GM23338 (cell line): ENCODE measurements around the gene CCDC3.

ENCODE experiments used
- CREB1 ChIP-seq: fragments of 250-450 bp; sonication (Bioruptor Pico); IDR thresholded peaks from 2 replicates; pipeline ENCODE4 v1.5.0; 2020; ENCODE audit warnings: low read depth, mild to moderate bottlenecking, moderate library complexity
- EZH2 ChIP-seq: fragments of 200-600 bp; sonication (generic); IDR thresholded peaks from one replicate; pipeline ENCODE4 v1.8.0; 2017; ENCODE audit warnings: antibody characterized with exemption, mild to moderate bottlenecking, low read depth; ENCODE audit not compliant: unreplicated experiment
- EZH2phosphoT487 ChIP-seq: fragments of 200-600 bp; sonication (generic); IDR thresholded peaks from one replicate; pipeline ENCODE4 v1.8.1; 2018; ENCODE audit warnings: antibody characterized with exemption; ENCODE audit not compliant: unreplicated experiment
- JUNB ChIP-seq: IDR thresholded peaks from one replicate; pipeline ENCODE4 v1.6.1; 2016; ENCODE audit warnings: antibody characterized with exemption; ENCODE audit not compliant: unreplicated experiment
- NANOG ChIP-seq: IDR thresholded peaks from 2 replicates; pipeline ENCODE4 v1.6.1; 2016; ENCODE audit warnings: antibody characterized with exemption, borderline replicate concordance
- POLR2AphosphoS5 ChIP-seq: IDR thresholded peaks from 2 replicates; pipeline ENCODE4 v1.6.1; 2016; ENCODE audit warnings: antibody characterized with exemption, low read depth
- REST ChIP-seq: IDR thresholded peaks from one replicate; pipeline ENCODE4 v1.6.1; 2018; ENCODE audit warnings: antibody characterized with exemption; ENCODE audit not compliant: unreplicated experiment
- ZNF114 ChIP-seq: fragments of 250-450 bp; sonication (Bioruptor Pico); IDR thresholded peaks from 2 replicates; pipeline ENCODE4 v1.5.0; 2020; ENCODE audit warnings: mild to moderate bottlenecking, moderate library complexity
- ZNF331 ChIP-seq: fragments of 250-450 bp; sonication (Bioruptor Pico); IDR thresholded peaks from 2 replicates; pipeline ENCODE4 v1.5.0; 2020; ENCODE audit warnings: low read depth, mild to moderate bottlenecking, moderate library complexity
- ZNF462 ChIP-seq: fragments of 250-450 bp; sonication (Bioruptor Pico); IDR thresholded peaks from 2 replicates; pipeline ENCODE4 v1.5.0; 2020; ENCODE audit warnings: mild to moderate bottlenecking, moderate library complexity
- TF ChIP-seq, protein P1 (sequence below), 2 experiments: fragments of 200-600 bp in 1 of 2; sonication (generic) in 1 of 2; conservative IDR thresholded peaks; 2 replicates each; pipeline versions ENCODE4 v1.5.1 to v1.6.1; 2016 to 2017; ENCODE audit warnings: antibody characterized with exemption in 2 of 2, low read depth in 2 of 2, mild to moderate bottlenecking in 2 of 2, moderate library complexity in 1 of 2
- TF ChIP-seq, protein P2 (sequence below): IDR thresholded peaks from 2 replicates; pipeline ENCODE4 v1.6.1; 2016; ENCODE audit warnings: antibody characterized with exemption

DNA sequence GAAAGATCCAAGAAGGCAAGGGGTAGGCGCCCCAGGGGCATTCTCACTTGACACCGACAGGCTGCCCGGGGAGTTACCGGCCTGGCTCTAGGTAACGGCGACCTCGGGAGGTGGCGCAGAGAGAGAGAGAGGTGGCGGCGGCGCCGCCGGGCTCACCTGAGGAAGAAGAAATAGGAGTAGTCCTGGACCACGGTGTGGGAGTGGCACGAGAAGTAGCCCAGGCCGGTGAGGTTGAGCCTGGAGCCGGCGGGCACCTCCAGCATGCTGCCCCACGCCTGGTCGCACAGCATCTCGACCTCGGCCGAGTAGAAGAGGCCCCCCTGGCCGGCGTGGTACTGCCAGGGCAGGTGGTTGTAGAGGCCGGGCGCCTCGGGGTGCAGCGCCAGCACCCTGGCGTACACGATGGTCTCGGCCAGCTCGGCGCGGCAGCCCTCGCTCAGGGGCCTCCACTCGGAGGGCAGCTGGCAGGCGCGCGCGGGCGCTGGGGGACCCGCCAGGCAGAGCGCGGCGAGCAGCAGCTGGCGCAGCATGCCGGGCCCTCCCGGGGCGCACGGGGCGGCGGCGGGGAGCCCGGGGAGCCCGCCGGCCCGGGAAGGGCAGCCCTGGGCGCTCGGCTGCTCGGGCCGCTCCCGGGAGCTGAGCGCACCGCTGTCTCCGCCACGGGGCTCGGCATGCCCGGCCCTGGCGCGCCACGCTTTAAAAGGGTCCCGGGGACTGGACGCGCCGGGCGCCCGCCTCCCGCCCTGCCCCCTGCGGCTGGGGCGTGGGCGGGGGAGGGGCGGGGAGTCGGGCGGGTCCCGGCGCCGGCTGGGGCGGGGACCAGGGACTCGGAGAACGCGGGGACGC lies at the start of gene CCDC3:
- TF ChIP-seq, protein P1, sequence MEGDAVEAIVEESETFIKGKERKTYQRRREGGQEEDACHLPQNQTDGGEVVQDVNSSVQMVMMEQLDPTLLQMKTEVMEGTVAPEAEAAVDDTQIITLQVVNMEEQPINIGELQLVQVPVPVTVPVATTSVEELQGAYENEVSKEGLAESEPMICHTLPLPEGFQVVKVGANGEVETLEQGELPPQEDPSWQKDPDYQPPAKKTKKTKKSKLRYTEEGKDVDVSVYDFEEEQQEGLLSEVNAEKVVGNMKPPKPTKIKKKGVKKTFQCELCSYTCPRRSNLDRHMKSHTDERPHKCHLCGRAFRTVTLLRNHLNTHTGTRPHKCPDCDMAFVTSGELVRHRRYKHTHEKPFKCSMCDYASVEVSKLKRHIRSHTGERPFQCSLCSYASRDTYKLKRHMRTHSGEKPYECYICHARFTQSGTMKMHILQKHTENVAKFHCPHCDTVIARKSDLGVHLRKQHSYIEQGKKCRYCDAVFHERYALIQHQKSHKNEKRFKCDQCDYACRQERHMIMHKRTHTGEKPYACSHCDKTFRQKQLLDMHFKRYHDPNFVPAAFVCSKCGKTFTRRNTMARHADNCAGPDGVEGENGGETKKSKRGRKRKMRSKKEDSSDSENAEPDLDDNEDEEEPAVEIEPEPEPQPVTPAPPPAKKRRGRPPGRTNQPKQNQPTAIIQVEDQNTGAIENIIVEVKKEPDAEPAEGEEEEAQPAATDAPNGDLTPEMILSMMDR (conservative IDR thresholded peaks at IDR 0.05; ENCODE audit: low read depth in 2 of 2), result no peak
- TF ChIP-seq EZH2phosphoT487, result no peak
- TF ChIP-seq EZH2, result no peak
- TF ChIP-seq POLR2AphosphoS5, result no peak
- no peak for TF ChIP-seq CREB1 (CRISPR knock-in tag)
- no peak for TF ChIP-seq ZNF114 (CRISPR knock-in tag)
- TF ChIP-seq, protein P2, sequence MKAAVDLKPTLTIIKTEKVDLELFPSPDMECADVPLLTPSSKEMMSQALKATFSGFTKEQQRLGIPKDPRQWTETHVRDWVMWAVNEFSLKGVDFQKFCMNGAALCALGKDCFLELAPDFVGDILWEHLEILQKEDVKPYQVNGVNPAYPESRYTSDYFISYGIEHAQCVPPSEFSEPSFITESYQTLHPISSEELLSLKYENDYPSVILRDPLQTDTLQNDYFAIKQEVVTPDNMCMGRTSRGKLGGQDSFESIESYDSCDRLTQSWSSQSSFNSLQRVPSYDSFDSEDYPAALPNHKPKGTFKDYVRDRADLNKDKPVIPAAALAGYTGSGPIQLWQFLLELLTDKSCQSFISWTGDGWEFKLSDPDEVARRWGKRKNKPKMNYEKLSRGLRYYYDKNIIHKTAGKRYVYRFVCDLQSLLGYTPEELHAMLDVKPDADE, result no peak
- no peak for TF ChIP-seq REST
- TF ChIP-seq ZNF331, result no peak
- TF ChIP-seq JUNB, result no peak
- TF ChIP-seq ZNF462 (CRISPR knock-in tag), result no peak
- no peak for TF ChIP-seq NANOG
